Stimulated activated CD8-positive, alpha-beta memory T cell treated with anti-CD3 and anti-CD28 coated beads, Interleukin-15, amount 100 ng/mL, for 1 hour (primary cell): ENCODE results near the gene TFPT.

ENCODE experiments used
- DNase-seq: peaks from one replicate; pipeline ENCODE4 v3.0.0-alpha.2; 2020; ENCODE audit warnings: low read depth

TFPT gene

GRCh38 chr19:54073829-54074228 is 41.6 kb downstream of the TFPT start:
- DNase-seq, result no peak

GRCh38 chr19:54069470-54069869 is 46.0 kb downstream of the TFPT start:
- DNase-seq, result no peak

GRCh38 chr19:54063350-54064116 is 51.9 kb downstream of the TFPT start, which contains the start of gene VSTM1:
VSTM1 (minus strand) TSS chr19:54063897; CDS start chr19:54063777, 120 bp downstream.
- no peak for DNase-seq

GRCh38 chr19:54062643-54063042 is 52.8 kb downstream of the TFPT start:
- DNase-seq, result no peak
